Measurements from ENCODE around the gene CLK4. TPM values are rescaled to one million over a fixed set of nuclear protein-coding genes. Genes with fewer than 3 reads are reported as not detected.

The CLK4 gene
- total RNA-seq, 4 donors from 2014 or later, result 15.5 to 77.3 (median 34.1) TPM

GRCh38 chr5:178590924-178591423, 35.9 kb downstream of the CLK4 start:
- no peak for DNase-seq (ENCODE audit: low spot score in 2 of 2)
- H3K4me3 ChIP-seq, result peak overlapping the region; percentile 58

DNA sequence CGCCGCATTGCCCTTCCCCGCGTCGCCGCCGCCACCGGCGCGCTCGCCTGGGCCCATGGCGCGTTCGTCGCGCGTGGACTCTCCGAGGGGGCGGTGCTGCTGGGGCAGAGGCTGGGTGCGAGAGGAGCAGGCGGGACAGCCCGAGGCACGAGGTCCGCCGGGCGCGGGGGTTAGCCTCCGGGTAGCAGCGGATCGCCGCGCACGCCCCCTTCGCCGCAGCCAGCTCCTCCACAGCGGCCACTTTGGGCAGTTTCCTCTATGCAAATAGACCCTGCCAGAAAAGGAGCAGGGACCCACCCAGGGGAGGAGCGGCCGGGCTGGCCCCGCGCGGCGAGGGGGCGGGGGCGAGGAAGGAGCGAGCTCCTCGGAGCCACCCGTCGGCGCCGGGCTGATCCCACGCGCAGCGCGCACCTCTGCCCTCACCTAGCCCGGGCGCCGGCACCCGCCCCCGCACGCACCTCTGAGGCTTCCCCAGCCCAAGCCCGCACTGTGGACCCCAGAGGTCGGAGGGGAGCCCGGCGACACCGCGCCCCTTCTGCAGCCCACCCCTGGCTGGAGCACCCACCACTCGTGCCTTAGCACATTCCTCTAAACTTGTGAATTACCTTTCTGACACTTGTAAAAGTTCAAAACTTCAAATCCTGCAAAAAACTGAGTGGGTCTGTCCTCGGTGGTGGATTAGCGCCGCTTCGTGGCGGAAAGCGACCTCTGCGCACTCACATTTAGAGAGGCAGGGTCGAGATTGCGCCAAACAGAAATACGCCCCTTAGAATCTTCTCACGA, 36.5 kb downstream of the CLK4 start, which contains the start of gene COL23A1:
COL23A1 (minus strand) TSS at position 253 of the 783 bp plus-strand sequence.
- no peak for TF ChIP-seq POLR2AphosphoS5 (IDR thresholded peaks at IDR 0.05)
- no peak for TF ChIP-seq POLR2A (IDR thresholded peaks at IDR 0.05)
- TF ChIP-seq CTCF (IDR thresholded peaks at IDR 0.05), result peak in 1 of 2 donors; percentile 65
- no peak within 1 kb of the TSS for H3K27ac ChIP-seq
- H3K36me3 ChIP-seq, result no peaks in the 10 kb centered on the region
- WGBS, result 1% methylated on average over 14 of the region's 78 CpGs
- peaks cover 30% of the 10 kb centered on the region for H3K4me1 ChIP-seq
- peak within 1 kb of the TSS; percentile 58 for H3K4me3 ChIP-seq
- no peaks in the 10 kb centered on the region for H3K9me3 ChIP-seq
- H3K27me3 ChIP-seq, result peaks cover 14% of the 10 kb centered on the region
- peak in 1 of 2 donors; percentile 62 for DNase-seq (ENCODE audit: low spot score in 2 of 2)

More at GRCh38 chr5:178590924-178591423, 35.9 kb downstream of the CLK4 start:
- Histone ChIP-seq H3K27ac (no peak overlapping the region), H3K27me3 (peaks cover 12% of the 10 kb centered on the region), H3K9me3 (peaks cover 5% of the 10 kb centered on the region), H3K36me3 (no peaks in the 10 kb centered on the region), H3K4me1 (peaks cover 30% of the 10 kb centered on the region)
- TF ChIP-seq CTCF (IDR thresholded peaks at IDR 0.05), result no peak
- no peak for TF ChIP-seq EP300 (IDR thresholded peaks at IDR 0.05)
- no peak for TF ChIP-seq POLR2AphosphoS5 (IDR thresholded peaks at IDR 0.05)
- 19% methylated on average over 9 of the region's 9 CpGs for WGBS

DNA sequence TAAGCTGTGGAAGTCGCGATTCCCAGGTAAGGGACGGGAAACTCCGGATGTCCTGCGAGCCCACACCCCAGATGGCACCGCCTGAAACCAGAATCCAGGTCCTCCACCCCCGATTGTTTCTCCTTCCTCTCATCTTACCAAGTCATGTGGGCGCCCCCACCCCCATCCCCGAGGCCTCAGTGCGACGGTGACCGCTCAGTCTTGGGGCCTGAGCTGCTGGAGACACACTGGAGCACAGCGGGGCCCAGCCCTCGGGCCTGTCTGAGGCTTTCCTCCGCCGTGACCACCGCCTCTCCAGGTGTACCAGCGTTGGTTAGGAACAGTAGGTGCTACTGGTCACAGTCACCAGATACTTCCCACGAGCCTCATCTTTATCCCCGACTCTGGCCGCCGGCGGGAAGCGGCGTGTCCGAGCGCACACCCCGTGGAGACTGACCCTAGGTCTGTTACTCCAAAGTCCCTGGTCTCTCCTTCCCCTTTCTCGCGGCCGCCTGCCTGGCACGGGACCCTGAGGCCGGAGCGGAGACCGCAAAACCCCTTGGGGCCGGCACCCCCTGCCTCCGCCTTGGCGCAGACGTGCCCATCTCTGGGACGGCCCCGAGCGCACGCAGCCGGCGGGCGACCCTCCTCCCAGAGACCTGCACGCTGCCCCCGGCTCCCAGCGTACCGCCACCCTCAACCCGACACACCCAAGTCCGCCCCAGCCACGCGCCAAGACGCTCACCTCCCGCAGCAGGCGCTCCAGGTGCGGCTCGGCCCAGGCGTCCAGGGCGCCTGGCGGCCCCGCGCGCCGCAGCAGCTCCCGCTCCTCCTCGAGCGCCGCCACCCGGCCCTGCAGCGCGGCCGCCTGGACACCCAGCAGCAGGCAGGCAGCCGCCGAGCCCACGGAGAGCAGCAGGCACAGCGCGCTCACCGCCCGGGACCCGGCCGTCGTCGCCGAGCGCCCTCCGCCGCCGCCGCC, 37.4 kb downstream of the CLK4 start:
- peak overlapping the region; percentile 58 for H3K4me3 ChIP-seq
- DNase-seq (ENCODE audit: low spot score in 2 of 2), result no peak
- TF ChIP-seq POLR2A (IDR thresholded peaks at IDR 0.05), result no peak
- no peak for TF ChIP-seq POLR2AphosphoS5 (IDR thresholded peaks at IDR 0.05)
- TF ChIP-seq CTCF (IDR thresholded peaks at IDR 0.05), result peak in 1 of 2 donors; percentile 30
- H3K36me3 ChIP-seq, result no peaks in the 10 kb centered on the region
- H3K4me1 ChIP-seq, result peaks cover 30% of the 10 kb centered on the region
- H3K27me3 ChIP-seq, result peaks cover 14% of the 10 kb centered on the region
- no peak overlapping the region for H3K27ac ChIP-seq
- H3K9me3 ChIP-seq, result no peaks in the 10 kb centered on the region
- 22% methylated on average over 33 of the region's 91 CpGs for WGBS

- no peak overlapping the region for H3K4me3 ChIP-seq
- peaks cover 14% of the 10 kb centered on the region for H3K27me3 ChIP-seq
Observed at GRCh38 chr5:178588769-178589168, 38.1 kb downstream of the CLK4 start.

More at GRCh38 chr5:178588769-178589168, 38.1 kb downstream of the CLK4 start:
- Histone ChIP-seq H3K9me3 (no peaks in the 10 kb centered on the region), H3K36me3 (no peaks in the 10 kb centered on the region), H3K27ac (no peak overlapping the region), H3K4me1 (peaks cover 30% of the 10 kb centered on the region)
- no peak for TF ChIP-seq POLR2A (IDR thresholded peaks at IDR 0.05)
- no peak for TF ChIP-seq CTCF (IDR thresholded peaks at IDR 0.05)
- no peak for TF ChIP-seq EP300 (IDR thresholded peaks at IDR 0.05)
- no peak for TF ChIP-seq POLR2AphosphoS5 (IDR thresholded peaks at IDR 0.05)
- WGBS, result 70% methylated on average over 8 of the region's 8 CpGs
- DNase-seq (ENCODE audit: low spot score in 2 of 2), result no peak

All from suprapubic skin (tissue), 4 donors.